NCI-H82 (cell line): ENCODE data around the gene CDCA4.
"Not testable (repeated sequence)": the region's sequence is repeated elsewhere in the genome, so short reads cannot be mapped to it uniquely, and the experiment has no call there.

Source experiments
- DNase-seq: peaks from one replicate; lab custom pipeline; 2025; lab: John Stamatoyannopoulos, UW

The CDCA4 gene

DNA sequence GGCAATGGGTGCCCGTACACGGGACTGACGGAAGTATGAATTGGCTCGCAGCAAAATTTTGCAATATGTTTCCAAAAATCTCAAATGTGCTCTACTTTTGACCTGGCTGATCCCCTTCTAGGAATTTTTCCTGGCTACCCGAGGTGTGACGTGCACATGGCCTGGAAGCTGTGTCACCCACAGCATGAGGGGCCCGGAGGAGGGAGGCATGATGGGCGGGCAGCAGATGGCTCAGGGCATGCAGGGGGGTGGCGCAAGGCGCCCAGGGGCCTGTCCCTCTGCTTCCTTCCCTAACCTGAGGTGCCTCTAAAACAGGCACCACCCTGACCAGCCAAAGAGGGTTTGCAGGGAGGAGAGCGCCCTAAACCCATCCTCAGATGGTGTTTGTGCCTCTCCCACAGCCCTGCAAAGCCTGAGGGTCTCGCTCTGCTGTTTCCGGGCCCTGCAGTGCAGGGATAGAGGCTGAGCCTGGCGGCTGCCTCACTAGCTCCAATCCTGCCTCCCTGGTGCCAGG, 37.7 kb upstream of the CDCA4 start:
- DNase-seq: peak; percentile 31

DNA sequence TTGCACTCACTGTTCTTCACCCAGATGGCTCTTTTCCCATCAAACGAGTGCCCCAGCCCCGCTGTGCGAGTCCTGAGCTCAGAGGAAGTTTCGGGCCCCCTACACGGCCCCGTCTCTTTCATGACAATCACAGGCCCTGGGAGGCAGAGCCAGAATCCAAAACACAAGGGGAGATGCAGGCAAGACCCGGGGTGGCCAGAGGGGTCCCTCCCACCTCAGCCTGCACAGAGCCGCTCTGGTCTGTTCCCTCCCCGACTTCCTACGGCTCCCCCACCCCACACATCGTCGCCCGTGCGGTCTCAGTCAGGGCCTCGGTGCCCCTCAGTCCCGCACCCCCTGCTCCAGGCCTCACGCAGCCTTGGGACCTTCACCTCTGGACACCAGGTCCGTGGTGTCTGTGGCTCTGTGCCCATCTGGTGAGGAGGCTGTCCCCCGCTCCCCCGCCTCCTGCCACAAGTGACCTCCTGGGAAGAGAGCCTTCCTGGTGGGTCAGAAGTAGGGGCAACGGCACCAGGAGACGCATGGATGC, 35.5 kb upstream of the CDCA4 start:
- DNase-seq: no peak

DNA sequence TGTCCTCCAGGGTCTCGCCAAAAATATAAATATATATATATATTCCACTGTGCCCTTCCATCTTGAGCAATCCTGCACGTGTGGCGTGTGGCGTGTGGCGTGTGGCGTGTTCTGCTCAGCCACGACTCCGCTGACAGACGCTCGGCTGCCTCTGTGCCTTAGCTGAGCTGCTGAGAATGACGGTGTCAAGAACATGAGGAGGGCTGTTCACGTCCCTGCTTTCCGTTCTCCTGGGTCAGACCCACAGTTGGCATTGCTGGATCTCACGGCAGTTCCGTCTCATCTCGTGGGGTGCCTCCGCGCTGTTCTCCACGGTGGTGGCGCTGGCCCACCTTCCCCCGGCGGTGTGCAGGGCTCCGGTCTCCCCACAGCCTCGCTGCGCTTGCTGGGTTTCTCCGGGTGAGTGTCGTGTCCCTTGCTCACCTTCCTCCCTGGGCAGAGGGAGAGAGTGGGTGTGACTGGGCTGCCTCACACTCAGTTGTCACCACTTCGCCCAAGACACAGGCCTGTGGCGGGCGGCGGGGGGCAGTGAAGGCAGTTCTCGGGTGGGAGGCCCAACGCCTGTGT, 34.9 kb upstream of the CDCA4 start:
- no peak for DNase-seq

DNA sequence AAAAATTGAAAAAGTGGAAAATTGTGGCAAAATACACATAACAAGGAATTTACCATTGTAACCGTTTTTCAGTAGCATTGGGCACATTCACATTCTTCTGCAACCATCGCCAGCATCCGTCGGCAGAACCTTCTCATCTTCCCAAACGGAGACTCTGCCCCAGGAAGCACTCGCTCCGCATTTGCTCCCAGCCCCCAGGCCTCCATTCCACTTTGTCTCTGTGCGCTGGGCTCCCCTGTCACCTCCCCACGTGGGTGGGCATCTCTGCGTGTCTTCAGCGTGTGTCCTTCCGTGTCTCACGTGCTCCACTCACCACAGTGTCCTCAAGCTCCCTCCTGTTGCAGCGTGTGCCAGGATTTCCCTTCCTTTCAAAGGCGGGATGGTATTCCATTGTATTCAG, 34.5 kb upstream of the CDCA4 start:
- no peak for DNase-seq

DNA sequence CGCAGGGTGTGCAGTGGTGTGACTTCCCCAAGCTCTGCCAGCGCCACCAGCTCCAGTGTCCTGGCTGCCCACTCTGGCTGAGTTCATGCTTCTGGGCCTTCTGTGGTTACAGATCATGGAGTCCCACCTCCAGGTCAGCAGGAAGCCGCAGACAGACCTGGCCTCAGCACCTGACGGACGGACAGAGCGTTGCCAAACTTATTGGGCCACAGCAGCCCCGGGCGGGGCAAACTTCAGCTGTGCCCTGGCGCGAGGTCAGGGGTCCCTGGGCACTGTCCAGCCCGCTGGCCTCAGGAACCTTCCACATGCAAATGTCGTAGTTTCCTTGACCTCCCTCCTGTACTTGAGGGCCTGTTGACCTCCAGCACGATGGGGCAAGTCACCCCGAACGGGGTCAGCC, 33.1 kb upstream of the CDCA4 start:
- no peak for DNase-seq

DNA sequence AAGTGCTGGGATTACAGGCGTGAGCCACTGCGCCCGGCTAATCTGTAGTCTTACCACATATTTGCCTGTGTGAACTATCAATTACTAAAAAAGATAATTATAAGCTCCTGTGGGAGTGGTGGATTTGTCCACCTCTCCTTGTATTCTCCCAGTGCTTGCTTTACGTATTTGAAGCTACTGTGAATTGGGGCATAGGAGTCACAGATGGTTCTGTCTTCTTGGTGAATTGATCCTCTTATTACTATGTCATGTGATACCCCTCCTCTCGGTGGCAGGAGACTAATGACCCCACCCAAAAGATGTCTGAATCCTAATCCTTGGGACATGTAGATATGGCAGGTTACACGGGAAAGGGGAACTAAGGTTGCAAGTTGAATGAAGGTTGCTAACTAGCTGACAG, 32.5 kb upstream of the CDCA4 start:
- DNase-seq: peak; percentile 93

DNA sequence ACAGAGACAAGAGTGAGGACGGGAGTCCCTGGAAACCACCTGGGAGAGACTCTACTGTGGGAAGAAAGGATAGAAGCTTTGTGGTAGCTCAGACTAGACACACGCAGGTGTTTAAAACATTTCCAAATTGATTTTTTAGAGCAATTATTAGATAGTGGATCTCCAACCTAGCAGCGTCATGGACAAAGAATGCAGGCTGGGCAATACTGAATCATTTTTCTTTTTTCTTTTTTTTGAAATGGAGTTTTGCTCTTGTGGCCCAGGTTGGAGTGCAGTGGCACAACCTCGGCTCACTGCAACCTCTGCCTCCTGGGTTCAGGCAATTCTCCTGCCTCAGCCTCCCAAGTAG, 31.2 kb upstream of the CDCA4 start:
- DNase-seq: no peak

DNA sequence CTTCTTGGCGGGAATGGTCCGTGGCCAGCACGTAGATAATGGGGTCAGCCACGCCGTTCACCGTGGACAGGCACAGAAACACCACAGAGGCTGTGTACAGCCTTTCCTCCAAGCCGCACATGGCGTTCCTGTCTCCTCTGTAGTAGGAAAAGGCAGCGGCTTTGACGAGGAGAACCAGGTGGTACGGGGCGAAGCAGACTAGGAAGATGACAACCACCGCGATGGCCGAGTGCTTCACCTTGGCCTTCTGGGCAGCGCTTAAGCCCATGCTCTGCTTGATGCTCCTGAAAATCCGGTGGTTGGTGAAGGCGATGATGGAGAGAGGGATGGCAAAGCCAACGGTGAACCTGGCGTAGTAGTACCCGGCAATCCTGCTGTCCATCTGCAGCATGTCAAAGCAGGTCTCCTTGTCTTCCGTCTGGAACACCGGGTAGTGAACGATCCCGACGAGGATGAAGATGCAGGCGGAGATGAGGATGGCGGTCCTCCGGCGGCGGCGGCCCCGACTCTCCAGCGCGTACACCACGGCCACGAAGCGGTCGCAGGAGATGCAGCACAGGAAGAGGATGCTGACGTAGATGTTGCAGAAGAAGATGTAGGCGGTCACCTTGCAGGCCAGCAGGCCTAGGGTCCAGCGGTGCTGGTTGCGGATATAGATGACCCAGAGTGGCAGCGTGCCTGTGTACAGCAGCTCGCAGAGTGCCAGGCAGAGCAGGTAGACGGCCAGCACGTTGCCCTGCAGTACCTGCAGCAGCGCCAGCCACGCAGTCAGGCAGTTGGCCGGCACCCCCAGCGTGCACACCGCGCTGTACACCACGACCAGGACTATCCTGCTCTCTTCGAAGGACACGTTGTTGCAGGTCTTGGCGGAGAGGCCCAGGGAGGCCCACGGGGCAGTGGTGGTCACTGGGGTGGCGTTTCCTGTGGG, 30.6 kb upstream of the CDCA4 start:
- DNase-seq: no peak

DNA sequence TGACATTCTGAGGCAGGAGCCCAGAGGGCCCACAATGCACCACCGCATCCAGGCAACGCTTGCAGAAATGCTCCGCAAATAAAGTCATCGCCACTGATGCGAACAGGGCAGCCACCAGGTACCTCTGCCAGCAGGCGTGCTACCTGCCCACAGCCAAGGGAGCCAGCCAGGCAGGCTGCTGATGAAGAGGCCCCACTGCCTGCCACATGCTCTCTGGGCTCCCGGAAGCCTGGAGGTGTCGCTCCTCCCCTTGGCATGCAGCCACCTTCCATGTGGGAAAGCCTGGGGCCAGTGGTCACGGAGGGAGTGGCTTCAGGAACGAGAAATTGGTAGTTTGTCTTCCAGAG, 29.6 kb upstream of the CDCA4 start:
- DNase-seq: no peak

DNA sequence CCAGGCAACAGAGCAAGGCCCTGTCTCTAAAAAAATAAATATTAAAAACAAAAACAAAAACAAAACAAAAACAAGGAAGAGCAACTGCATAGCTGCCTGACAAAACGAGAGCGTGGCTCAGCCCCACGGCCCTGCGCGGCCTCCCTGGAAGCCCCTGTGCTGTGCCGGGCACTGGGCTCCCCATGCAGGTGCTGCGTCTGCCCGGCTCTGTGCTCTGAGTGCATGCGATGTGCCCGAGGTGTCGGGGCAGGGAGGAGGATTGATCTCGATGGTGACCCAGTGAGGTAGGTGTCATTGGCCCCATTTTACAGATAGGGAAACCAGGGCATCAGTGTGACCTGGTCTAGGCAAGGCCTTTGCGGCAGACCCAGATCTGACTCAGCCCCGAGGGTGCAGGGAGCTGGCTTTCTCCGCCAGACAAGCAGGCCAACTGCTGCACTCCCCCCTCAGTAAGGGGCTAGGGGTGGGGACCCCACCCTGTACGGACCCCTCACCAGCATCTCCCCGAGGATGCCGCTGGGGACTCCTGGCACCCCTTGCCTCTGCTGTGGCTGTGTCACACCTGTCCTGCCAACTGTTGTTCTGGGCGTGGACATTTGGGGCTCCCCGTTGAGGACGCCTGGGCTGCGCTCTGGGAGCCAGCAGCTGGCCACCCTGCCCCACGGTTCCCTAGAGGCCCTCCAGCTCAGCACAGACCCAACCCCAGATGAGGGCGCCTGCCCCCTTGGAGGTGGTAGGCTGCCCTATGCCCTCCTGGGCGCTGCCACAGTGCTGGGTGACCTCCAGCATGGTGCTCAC, 29.1 kb upstream of the CDCA4 start:
- no peak for DNase-seq

DNA sequence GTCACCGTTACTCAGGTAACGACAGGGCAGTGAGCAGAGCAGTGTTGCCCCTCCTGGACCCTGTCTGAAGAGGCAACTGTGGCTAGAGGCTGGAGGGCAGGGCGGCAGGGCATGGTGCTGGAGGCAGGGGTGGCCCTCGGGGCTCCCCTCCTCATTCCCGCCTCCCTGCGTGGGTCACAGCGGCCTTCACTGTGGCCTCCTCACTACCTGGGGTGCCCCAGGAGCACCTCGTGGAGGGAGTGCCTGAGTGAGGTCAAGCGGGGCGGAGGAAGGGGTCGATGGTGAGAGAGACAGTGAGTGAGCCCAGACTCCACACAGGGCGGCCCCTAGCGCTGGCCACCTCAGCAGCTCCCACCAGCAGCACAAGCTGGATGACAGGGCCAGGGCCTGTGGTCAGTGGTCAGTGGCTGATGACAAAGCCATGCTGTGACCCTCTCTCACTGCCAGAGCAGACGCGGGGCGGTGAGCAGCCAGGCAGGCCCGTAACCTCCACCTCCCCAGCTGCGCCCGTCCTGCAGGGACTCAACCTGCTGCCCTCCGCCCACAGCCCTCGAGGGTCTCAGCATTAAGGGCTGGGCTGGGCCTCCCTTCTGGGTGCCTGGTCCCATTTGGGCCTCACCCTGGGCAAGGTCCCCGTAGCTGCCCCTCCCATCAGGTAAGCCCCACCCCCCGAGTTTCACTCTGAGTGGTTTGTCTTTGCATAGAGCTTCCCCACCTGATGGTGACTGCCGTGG, 26.6 kb upstream of the CDCA4 start:
- no peak for DNase-seq

DNA sequence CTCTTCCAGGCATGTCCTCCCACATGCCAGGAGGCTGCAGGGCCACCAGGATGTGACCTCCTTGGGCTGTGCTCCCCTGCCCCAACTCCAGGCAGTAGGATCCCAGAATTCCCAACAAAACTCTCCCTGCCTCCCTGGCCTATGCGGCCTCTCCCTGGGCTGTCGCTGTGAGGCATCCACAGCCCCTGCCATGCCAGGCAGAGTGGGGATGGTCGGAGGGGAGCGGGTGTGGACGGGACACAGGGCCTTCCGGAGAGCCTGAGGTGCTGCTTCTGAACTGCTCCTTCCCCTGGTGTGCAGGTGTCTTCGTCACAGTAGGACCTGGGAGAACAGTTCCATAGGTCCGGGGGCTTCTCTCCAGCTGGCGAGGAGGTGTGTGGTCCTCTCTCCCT, 26.0 kb upstream of the CDCA4 start:
- no peak for DNase-seq

DNA sequence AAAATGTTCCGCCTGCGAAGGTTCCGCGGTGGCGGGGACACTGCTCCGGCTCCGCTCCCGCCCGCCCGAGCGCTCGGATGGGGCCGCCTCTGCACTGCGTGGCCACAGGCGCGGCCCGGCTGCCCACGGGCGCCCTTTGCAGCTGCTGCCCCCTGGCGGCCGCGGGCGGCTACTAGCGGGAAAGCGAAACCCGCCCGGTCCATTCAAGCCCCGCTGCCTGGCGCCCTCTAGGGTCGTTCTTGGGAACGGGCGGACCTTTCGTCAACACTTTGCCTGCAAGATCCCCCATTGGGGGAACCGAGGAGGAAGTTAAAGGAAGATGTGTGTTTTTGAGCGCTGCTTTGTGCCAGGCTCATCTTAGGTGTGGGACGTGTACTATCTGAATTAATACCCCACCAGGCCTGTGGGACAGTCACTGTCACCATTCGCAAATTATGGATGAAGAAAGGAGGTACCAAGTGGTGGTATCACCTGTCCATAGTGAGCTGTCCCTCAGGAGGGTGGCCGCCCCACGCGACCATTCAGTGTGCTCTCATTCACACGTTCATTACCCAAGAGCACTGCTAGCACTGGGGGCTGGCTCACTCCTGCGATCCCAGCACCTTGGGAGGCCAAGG, 24.9 kb upstream of the CDCA4 start:
- peak; percentile 90 for DNase-seq

DNA sequence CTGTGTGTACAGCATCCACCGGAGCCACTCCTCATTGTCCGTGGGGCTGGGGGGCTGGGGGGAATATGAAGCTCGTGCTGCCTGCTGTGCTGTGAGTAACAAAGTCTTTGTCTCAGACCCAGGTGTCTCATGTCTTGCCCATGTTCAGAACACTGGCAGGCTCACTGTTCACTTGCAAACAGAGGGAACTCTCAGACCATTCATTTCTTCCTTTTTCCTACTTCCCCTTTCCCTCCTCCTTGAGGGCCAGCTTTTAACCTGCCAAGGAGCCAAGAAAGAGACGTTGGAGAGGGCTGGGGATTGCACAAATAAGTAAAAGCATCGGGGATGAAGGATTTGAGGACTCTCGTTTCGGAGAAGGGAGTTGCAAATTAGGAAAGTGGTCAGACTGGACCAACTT, 22.8 kb upstream of the CDCA4 start:
- DNase-seq: no peak

DNA sequence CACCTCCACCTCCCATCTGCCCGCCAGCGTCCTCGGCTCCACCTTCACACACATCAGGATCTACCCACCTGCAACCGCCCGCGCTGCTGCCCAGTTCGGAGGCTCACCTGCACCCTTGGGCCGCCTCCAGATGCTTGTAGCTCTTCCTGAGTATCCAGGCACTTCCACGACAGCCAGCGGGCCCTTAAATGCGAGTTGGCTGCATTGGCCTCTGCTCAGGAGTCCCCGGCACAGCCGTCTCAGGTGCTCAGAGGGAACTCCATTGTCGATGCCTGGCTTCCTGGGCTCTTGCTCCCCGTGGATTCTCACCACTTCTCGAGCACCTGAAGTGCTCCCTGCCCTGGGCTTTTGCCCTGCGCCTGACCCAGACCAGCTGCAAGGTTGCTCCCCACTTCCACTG, 21.9 kb upstream of the CDCA4 start:
- no peak for DNase-seq

DNA sequence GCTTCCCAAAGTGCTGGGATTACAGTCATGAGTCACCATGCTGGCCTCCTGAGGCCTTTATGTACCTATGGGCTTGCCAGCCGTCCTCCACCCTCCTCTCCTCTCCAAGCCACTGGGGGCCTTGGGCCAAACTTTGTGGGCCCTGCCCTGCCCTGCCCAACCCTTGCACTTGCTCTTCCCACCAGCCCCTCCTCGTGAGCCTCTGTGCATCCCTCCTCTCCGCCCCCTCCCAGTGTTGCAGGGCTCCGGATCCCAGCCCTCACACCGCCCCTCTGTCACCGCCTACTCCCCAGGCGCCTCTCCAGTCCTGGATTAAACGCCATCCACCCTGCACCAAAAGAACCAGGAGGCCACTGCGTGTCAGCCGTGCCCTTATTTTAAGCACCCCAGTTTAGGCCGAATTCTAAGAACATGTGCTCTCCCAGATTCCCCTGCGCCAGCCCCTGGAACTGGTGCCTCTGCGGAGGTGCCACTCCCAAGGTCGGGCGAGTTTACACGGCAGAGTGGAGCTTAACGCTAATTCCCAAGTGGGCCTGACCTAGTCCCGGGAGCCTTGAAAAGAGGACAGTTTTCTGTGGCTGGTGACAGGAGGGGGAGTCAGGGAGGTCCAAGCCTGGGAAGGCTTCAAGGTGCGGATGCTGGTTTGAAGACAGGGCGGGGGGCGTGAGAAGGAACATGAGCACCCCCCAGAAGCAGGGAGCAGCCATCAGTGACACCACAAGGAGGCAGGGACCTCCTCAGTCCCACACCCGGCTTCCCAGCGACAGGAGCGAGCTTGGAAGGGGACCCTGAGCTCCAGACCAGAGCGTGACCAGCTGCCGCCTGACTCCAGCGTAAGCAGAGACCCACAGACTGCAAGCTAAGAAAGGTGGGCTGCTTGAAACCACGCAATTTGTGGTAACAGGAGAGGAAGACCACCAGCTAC, 21.2 kb upstream of the CDCA4 start:
- peak; percentile 49 for DNase-seq

DNA sequence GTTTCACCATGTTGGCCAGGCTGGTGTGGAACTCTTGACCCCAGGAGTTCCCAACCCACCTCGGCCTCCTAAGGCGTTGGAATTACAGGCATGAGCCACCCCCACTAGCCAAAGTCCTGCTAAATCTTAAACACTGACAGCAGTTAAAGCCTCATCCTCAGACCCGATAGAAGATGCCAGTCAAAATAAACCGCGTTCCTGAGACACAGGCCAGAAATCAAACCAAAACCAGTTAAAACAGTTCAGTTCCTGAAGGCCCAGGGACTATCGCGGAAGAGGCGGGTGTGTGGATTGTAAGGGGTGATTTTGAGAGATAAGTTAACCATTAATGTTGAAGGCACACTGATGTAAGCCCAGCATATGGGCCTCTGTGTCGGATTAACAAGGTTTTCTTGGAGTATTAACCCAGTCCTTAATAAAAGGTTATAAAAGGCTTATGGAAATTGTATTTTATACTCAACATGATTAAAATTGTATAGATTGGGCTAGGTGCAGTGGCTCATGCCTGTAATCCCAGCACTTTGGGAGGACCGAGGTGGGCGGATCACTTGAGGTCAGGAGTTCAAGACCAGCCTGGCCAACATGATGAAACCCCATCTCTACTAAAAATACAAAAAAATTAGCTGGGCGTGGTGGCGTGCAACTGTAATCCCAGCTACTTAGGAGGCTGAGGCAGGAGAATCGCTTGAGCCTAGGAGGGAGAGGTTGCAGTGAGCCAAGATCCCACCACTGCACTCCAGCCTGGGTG, 18.7 kb upstream of the CDCA4 start:
- DNase-seq: peak; percentile 76

DNA sequence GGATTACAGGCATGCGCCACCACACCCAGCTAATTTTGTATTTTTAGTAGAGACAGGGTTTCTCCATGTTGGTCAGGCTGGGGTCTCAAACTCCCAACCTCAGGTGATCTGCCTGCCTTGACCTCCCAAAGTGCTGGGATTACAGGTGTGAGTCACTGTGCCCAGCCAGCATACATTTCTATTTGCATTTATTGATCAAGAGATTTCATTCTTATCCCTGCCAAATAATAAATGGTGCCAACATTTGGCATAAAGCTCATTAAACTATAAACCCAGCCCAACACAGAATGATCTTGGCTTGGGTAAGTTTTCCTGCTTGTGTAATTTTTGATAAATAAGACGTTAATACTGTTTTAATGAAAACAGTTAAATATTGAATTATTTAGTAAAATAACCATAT, 14.7 kb upstream of the CDCA4 start:
- not testable (repeated sequence) for DNase-seq

DNA sequence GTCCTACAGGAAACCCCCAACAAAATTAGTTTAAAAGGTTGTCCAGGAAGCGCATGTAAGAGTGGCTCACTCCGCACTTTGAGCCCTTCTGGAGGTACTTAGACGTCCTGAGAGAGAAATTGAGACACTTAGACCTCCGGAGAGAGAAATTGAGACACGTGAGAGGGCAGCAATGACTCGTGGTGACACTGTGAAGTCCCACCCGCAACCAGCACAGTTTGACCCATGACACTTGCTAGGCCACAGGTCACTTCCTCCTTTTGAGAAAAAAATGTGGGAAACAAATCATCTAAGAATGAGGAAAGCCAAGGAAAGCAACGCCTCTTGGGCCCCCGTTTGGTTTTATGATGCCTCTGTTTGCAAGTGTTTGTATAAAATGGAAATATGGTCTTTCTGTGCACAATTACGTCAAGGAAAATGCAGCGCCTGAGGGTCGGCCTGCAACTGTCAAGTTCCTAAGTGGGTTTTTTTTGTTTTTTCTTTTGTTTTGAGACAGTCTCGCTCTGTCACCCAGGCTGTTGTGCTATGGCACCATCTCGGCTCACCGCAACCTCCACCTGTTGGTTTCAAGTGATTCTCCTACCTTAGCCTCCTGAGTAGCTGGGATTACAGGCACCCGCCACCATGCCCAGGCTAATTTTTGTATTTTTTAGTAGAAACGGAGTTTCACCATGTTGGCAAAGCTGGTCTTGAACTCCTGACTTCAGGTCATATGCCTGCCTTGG, 13.6 kb upstream of the CDCA4 start:
- DNase-seq: no peak
